HEK293 (cell line): ENCODE measurements around the gene IDH1.

Experiments used
- CTCF ChIA-PET: fragments of 350-600 bp; formaldehyde crosslinking; extraction: SDS; loops from one replicate; lab custom pipeline; 2021; ENCODE audit warnings: antibody characterized with exemption; lab: Yijun Ruan, JAX
- POLR2A ChIA-PET: fragments of 300-600 bp; formaldehyde crosslinking; extraction: SDS; loops from one replicate; lab custom pipeline; 2020; ENCODE audit warnings: antibody characterized with exemption, inconsistent platforms; lab: Yijun Ruan, JAX
- H3K27ac ChIP-seq: fragments of 200-500 bp; sonication (Bioruptor generic); 2 replicates; pipeline ENCODE4 v1.5.1; 2014; ENCODE audit warnings: low read depth, low read length, control low read depth, inconsistent platforms; ENCODE audit errors: extremely low read depth
- H3K36me3 ChIP-seq, 2 experiments: fragments of 200-500 bp in 1 of 2; sonication (Bioruptor generic) in 1 of 2; 1 replicate in 1 of 2; 2 replicates in 1 of 2; pipeline ENCODE4 v1.5.1; 2014 to 2017; ENCODE audit warnings: inconsistent platforms in 2 of 2, low read length in 2 of 2; ENCODE audit not compliant: control insufficient read depth in 2 of 2, insufficient read depth in 1 of 2
- H3K4me1 ChIP-seq: fragments of 200-500 bp; sonication (Bioruptor generic); 2 replicates; pipeline ENCODE4 v1.5.1; 2014; ENCODE audit warnings: mild to moderate bottlenecking, low read length, inconsistent platforms; ENCODE audit not compliant: control insufficient read depth, insufficient read depth
- H3K4me3 ChIP-seq: 2 replicates; pipeline ENCODE4 v1.5.1; 2011; ENCODE audit warnings: low read depth, mild to moderate bottlenecking, control low read depth, low read length, moderate library complexity
- H3K9me3 ChIP-seq: fragments of 200-500 bp; sonication (Bioruptor generic); 2 replicates; pipeline ENCODE4 v1.5.1; 2014; ENCODE audit warnings: low read depth, low read length, inconsistent platforms; ENCODE audit not compliant: control insufficient read depth, insufficient read depth
- SALL2 ChIP-seq: fragments of 450-650 bp; formaldehyde crosslinking; IDR thresholded peaks from 2 replicates; pipeline ENCODE4 v1.5.0; 2017; ENCODE audit warnings: missing biosample characterization, mild to moderate bottlenecking, missing genetic modification characterization, borderline replicate concordance
- ZBTB20 ChIP-seq: fragments of 450-650 bp; formaldehyde crosslinking; IDR thresholded peaks from 2 replicates; pipeline ENCODE4 v1.5.1; 2016; ENCODE audit warnings: missing biosample characterization, missing genetic modification characterization
- ZBTB48 ChIP-seq: fragments of 450-650 bp; formaldehyde crosslinking; IDR thresholded peaks from 2 replicates; pipeline ENCODE4 v1.5.1; 2016; ENCODE audit warnings: missing biosample characterization, missing genetic modification characterization
- ZNF146 ChIP-seq: fragments of 450-650 bp; formaldehyde crosslinking; IDR thresholded peaks from 2 replicates; pipeline ENCODE4 v1.5.1; 2016; ENCODE audit warnings: missing biosample characterization, missing genetic modification characterization
- ZNF174 ChIP-seq: fragments of 450-650 bp; formaldehyde crosslinking; IDR thresholded peaks from 2 replicates; pipeline ENCODE4 v1.5.0; 2017; ENCODE audit warnings: missing biosample characterization, mild to moderate bottlenecking, missing genetic modification characterization
- ZNF555 ChIP-seq: fragments of 450-650 bp; formaldehyde crosslinking; conservative IDR thresholded peaks from 2 replicates; pipeline ENCODE4 v1.5.1; 2017; ENCODE audit warnings: missing biosample characterization, mild to moderate bottlenecking, missing genetic modification characterization, inconsistent platforms
- ZNF610 ChIP-seq: fragments of 450-650 bp; formaldehyde crosslinking; IDR thresholded peaks from 2 replicates; pipeline ENCODE4 v1.5.1; 2016; ENCODE audit warnings: missing biosample characterization, missing genetic modification characterization, borderline replicate concordance
- ZNF621 ChIP-seq: fragments of 450-650 bp; formaldehyde crosslinking; IDR thresholded peaks from 2 replicates; pipeline ENCODE4 v1.5.1; 2017; ENCODE audit warnings: missing biosample characterization, missing genetic modification characterization
- ZNF785 ChIP-seq: fragments of 450-650 bp; formaldehyde crosslinking; IDR thresholded peaks from 2 replicates; pipeline ENCODE4 v1.5.1; 2016; ENCODE audit warnings: missing biosample characterization, missing genetic modification characterization
- ZXDB ChIP-seq: fragments of 450-650 bp; formaldehyde crosslinking; IDR thresholded peaks from 2 replicates; pipeline ENCODE4 v1.5.1; 2016; ENCODE audit warnings: missing biosample characterization, missing genetic modification characterization
- TF ChIP-seq, protein P1 (sequence below): fragments of 450-650 bp; formaldehyde crosslinking; IDR thresholded peaks from 2 replicates; pipeline ENCODE4 v1.5.1; 2016; ENCODE audit warnings: missing biosample characterization, missing genetic modification characterization
- TF ChIP-seq, protein P2 (sequence below): fragments of 450-650 bp; formaldehyde crosslinking; conservative IDR thresholded peaks from 2 replicates; pipeline ENCODE4 v1.5.1; 2016; ENCODE audit warnings: low read depth, missing biosample characterization, missing genetic modification characterization
- TF ChIP-seq, protein P3 (sequence below): fragments of 450-650 bp; formaldehyde crosslinking; IDR thresholded peaks from 2 replicates; pipeline ENCODE4; 2016; ENCODE audit warnings: missing biosample characterization, missing genetic modification characterization
- TF ChIP-seq, protein P4 (sequence below): fragments of 450-650 bp; formaldehyde crosslinking; IDR thresholded peaks from 2 replicates; pipeline ENCODE4 v1.5.1; 2016; ENCODE audit warnings: missing biosample characterization, missing genetic modification characterization
- TF ChIP-seq, protein P5 (sequence below): fragments of 450-650 bp; formaldehyde crosslinking; IDR thresholded peaks from 2 replicates; pipeline ENCODE4 v1.5.1; 2016; ENCODE audit warnings: missing biosample characterization, missing genetic modification characterization
- TF ChIP-seq, protein P6 (sequence below): fragments of 450-650 bp; formaldehyde crosslinking; IDR thresholded peaks from 2 replicates; pipeline ENCODE4 v1.5.1; 2017; ENCODE audit warnings: missing biosample characterization, missing genetic modification characterization

Gene IDH1

DNA sequence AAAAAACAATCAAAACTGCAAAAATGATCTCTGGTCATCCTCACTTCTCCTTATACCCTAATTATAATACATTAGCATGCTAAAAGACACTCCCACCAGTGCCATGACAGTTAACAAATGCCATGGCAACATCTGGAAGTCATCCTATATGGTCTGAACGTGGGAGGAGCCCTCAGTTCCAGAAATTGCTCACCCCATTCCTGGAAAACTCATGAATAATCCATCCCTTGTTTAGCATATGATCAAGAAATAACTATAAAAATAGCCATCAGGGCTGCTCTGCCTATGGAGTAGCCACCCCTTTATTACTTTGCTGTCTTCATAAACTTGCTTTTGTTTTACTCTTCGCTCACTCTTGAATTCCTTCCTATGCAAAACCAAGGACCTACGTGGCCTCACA lies 59.3 kb downstream of the IDH1 start (continued):
- TF ChIP-seq ZNF555 (tag by site-specific recombination) = no peak
- no peak for TF ChIP-seq ZNF785
- no peak for TF ChIP-seq ZNF146 (tag by site-specific recombination)
- TF ChIP-seq ZNF174 = no peak

DNA sequence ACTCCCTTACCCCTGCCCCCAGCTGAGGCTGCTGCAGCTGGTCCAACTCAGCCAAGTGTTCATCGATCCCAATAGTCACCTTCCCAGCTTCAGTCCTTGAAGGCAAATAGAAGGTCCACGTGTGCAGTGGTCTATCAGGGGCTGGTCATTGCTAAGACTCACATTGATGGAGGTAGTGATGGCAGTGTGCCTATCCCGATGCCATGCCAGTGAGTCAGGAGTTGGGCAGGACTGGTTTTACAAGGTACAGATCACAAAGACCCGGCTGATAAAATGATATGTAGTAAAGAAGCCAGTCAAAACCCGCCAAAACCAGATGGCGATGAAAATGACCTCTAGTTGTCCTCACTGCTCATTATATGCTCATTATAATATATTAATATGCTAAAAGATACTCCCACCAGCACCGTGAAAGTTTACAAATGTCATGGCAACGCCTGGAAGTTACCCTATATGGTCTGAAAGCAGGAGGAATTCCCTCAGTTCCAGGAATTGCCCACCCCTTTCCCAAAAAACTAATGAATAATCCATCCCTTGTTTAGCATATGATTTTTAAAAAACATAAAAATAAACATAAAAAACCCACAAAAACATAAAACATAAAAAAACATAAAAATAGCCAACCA lies 62.1 kb downstream of the IDH1 start:
- Histone ChIP-seq H3K27ac (no peak overlapping the region), H3K9me3 (no peaks in the 10 kb centered on the region), H3K4me3 (no peak overlapping the region), H3K36me3 (no peaks in the 10 kb centered on the region), H3K4me1 (no peaks in the 10 kb centered on the region)
- ChIA-PET CTCF (interaction anchor here (0.6 to 2.3 kb wide), 2 partner anchors 17 to 548 kb away, joined by 4 to 10 read pairs; no protein-coding TSS in a partner anchor), POLR2A (no interaction called here)
- no peak for TF ChIP-seq ZBTB48 (tag by site-specific recombination)

DNA sequence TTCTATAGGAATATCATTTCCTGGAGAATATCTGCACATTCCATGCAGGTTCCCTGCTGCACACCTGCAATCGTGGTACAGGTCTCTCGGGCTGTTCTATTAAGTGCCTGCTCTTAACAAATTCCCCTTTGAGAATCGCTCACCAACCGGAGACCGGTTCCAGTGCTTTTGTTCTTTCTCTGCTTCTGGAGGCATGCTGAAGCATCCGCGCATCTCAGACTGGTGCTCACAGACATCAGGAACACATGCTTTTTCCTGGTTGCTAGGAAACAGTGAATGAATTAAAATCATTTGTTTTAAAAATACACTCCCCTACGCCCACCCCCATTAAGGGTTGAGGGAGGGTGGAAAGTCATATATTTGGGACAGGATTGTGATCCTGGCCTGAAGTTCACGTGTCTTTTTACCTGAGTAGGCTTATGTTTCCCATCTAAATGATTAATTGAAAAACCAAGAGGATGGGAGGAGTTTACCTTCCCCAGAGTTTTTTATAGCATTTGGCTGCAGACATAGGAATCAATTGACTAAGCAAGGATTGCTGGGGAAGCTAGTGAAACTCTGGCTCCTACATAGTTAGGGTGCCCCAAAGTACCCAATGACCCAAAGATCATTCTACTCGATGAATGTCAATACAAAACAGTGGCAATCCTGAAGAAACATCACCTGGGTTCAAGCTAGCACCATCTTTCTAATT lies 64.9 kb downstream of the IDH1 start, which contains the start of gene C2orf80:
C2orf80 (minus strand) TSS at position 221 of the 694 bp plus-strand sequence. CDS start 3,044 bp downstream, outside the sequence.
- no peaks in the 10 kb centered on the region; the same call in 1 of the 2 replicates for H3K4me1 ChIP-seq
- no peaks in the 10 kb centered on the region for H3K9me3 ChIP-seq
- no peak within 1 kb of the TSS for H3K4me3 ChIP-seq
- no peak within 1 kb of the TSS for H3K27ac ChIP-seq
- ChIA-PET CTCF (interaction anchor here (2.8 kb wide), 1 partner anchor 14 kb away, joined by 10 read pairs; no protein-coding TSS in a partner anchor), POLR2A (no interaction called here)
- TF ChIP-seq, protein P1, sequence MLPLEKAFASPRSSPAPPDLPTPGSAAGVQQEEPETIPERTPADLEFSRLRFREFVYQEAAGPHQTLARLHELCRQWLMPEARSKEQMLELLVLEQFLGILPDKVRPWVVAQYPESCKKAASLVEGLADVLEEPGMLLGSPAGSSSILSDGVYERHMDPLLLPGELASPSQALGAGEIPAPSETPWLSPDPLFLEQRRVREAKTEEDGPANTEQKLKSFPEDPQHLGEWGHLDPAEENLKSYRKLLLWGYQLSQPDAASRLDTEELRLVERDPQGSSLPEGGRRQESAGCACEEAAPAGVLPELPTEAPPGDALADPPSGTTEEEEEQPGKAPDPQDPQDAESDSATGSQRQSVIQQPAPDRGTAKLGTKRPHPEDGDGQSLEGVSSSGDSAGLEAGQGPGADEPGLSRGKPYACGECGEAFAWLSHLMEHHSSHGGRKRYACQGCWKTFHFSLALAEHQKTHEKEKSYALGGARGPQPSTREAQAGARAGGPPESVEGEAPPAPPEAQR (tag by site-specific recombination) = no peak
- TF ChIP-seq ZNF610 (tag by site-specific recombination) = no peak
- TF ChIP-seq ZXDB (tag by site-specific recombination) = no peak
- TF ChIP-seq ZBTB20 = no peak
- TF ChIP-seq ZNF621 (tag by site-specific recombination) = no peak
- TF ChIP-seq, protein P2, sequence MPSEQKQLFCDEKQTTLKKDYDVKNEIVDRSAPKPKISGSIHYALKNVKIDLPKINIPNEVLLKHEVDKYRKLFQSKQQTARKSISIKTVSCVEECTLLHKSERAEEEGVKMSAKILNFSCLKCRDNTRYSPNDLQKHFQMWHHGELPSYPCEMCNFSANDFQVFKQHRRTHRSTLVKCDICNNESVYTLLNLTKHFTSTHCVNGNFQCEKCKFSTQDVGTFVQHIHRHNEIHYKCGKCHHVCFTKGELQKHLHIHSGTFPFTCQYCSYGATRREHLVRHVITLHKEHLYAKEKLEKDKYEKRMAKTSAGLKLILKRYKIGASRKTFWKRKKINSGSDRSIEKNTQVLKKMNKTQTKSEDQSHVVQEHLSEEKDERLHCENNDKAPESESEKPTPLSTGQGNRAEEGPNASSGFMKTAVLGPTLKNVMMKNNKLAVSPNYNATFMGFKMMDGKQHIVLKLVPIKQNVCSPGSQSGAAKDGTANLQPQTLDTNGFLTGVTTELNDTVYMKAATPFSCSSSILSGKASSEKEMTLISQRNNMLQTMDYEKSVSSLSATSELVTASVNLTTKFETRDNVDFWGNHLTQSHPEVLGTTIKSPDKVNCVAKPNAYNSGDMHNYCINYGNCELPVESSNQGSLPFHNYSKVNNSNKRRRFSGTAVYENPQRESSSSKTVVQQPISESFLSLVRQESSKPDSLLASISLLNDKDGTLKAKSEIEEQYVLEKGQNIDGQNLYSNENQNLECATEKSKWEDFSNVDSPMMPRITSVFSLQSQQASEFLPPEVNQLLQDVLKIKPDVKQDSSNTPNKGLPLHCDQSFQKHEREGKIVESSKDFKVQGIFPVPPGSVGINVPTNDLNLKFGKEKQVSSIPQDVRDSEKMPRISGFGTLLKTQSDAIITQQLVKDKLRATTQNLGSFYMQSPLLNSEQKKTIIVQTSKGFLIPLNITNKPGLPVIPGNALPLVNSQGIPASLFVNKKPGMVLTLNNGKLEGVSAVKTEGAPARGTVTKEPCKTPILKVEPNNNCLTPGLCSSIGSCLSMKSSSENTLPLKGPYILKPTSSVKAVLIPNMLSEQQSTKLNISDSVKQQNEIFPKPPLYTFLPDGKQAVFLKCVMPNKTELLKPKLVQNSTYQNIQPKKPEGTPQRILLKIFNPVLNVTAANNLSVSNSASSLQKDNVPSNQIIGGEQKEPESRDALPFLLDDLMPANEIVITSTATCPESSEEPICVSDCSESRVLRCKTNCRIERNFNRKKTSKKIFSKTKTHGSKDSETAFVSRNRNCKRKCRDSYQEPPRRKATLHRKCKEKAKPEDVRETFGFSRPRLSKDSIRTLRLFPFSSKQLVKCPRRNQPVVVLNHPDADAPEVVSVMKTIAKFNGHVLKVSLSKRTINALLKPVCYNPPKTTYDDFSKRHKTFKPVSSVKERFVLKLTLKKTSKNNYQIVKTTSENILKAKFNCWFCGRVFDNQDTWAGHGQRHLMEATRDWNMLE (tag by site-specific recombination) = no peak
- TF ChIP-seq, protein P3, sequence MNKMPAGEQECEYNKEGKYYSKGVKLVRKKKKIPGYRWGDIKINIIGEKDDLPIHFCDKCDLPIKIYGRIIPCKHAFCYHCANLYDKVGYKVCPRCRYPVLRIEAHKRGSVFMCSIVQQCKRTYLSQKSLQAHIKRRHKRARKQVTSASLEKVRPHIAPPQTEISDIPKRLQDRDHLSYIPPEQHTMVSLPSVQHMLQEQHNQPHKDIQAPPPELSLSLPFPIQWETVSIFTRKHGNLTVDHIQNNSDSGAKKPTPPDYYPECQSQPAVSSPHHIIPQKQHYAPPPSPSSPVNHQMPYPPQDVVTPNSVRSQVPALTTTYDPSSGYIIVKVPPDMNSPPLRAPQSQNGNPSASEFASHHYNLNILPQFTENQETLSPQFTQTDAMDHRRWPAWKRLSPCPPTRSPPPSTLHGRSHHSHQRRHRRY = no peak
- TF ChIP-seq, protein P4, sequence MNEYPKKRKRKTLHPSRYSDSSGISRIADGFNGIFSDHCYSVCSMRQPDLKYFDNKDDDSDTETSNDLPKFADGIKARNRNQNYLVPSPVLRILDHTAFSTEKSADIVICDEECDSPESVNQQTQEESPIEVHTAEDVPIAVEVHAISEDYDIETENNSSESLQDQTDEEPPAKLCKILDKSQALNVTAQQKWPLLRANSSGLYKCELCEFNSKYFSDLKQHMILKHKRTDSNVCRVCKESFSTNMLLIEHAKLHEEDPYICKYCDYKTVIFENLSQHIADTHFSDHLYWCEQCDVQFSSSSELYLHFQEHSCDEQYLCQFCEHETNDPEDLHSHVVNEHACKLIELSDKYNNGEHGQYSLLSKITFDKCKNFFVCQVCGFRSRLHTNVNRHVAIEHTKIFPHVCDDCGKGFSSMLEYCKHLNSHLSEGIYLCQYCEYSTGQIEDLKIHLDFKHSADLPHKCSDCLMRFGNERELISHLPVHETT = no peak
- TF ChIP-seq, protein P5, sequence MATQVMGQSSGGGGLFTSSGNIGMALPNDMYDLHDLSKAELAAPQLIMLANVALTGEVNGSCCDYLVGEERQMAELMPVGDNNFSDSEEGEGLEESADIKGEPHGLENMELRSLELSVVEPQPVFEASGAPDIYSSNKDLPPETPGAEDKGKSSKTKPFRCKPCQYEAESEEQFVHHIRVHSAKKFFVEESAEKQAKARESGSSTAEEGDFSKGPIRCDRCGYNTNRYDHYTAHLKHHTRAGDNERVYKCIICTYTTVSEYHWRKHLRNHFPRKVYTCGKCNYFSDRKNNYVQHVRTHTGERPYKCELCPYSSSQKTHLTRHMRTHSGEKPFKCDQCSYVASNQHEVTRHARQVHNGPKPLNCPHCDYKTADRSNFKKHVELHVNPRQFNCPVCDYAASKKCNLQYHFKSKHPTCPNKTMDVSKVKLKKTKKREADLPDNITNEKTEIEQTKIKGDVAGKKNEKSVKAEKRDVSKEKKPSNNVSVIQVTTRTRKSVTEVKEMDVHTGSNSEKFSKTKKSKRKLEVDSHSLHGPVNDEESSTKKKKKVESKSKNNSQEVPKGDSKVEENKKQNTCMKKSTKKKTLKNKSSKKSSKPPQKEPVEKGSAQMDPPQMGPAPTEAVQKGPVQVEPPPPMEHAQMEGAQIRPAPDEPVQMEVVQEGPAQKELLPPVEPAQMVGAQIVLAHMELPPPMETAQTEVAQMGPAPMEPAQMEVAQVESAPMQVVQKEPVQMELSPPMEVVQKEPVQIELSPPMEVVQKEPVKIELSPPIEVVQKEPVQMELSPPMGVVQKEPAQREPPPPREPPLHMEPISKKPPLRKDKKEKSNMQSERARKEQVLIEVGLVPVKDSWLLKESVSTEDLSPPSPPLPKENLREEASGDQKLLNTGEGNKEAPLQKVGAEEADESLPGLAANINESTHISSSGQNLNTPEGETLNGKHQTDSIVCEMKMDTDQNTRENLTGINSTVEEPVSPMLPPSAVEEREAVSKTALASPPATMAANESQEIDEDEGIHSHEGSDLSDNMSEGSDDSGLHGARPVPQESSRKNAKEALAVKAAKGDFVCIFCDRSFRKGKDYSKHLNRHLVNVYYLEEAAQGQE (tag by site-specific recombination) = no peak
- no peak for TF ChIP-seq SALL2
- TF ChIP-seq, protein P6, sequence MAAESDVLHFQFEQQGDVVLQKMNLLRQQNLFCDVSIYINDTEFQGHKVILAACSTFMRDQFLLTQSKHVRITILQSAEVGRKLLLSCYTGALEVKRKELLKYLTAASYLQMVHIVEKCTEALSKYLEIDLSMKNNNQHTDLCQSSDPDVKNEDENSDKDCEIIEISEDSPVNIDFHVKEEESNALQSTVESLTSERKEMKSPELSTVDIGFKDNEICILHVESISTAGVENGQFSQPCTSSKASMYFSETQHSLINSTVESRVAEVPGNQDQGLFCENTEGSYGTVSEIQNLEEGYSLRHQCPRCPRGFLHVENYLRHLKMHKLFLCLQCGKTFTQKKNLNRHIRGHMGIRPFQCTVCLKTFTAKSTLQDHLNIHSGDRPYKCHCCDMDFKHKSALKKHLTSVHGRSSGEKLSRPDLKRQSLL (tag by site-specific recombination) = no peak
- H3K36me3 ChIP-seq = no peaks in the 10 kb centered on the region
